ENCODE results near the gene ZGPAT. TPM values are rescaled to one million over a fixed set of nuclear protein-coding genes. Genes with fewer than 3 reads are reported as not detected.

Gene ZGPAT
- total and polyA plus RNA-seq, 2 of the 13 experiments (the other 11 are each of a cell fraction or from before 2014, with no cell fraction given): 23.0 to 41.9 TPM

DNA sequence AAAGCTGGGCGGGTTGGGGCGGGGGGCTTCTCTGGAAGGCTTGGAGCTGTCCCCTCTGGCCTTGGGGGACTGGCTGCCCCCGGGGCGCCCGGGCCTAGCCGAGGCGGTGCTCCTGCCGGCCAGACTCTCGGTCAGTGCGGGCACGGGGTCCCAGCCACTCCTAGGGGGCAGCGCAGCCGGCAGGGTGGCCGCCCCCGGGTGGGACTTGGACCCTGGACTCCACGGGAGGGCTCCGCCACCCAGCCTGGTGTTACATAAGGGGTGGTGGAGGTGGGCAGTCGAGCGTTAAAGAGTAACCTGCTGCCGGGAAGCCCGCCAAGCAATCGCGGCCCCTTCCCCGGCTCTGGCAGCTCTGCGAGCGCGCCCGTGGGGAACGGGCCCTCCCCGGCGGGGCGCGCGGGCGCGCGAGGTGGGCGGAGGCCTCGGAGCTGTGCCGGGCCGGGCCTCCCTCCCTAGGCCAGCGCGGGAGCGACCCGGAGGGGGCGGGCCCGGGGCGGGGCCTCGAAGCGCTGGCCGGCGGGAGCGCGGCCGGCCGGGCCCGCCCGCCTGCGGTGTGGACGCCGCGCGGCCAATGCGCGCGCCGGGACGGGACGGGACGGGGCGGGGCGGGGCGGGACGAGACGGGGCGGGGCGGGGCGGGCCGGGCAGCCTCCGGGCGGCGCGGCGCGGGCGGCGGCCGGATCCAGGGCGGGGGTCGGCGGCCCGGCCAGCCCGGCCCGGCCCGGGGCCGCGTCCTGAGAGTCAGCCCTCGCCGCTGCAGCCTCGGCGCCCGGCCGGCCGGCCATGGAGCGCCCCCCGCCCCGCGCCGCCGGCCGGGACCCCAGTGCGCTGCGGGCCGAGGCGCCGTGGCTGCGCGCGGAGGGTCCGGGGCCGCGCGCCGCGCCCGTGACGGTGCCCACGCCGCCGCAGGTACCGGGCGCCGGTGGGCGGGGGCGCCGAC is 31.6 kb downstream of the ZGPAT start, which contains the start of gene SLC2A4RG (continued):
- TF ChIP-seq, protein P1, sequence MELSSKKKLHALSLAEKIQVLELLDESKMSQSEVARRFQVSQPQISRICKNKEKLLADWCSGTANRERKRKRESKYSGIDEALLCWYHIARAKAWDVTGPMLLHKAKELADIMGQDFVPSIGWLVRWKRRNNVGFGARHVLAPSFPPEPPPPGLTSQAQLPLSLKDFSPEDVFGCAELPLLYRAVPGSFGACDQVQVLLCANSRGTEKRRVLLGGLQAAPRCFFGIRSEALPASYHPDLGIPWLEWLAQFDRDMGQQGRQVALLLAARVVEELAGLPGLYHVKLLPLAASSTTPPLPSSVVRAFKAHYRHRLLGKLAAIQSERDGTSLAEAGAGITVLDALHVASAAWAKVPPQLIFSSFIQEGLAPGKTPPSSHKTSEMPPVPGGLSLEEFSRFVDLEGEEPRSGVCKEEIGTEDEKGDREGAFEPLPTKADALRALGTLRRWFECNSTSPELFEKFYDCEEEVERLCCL (CRISPR knock-in tag; IDR thresholded peaks at IDR 0.05; ENCODE audit: borderline replicate concordance): no peak
- TF ChIP-seq SOX5 (CRISPR knock-in tag; IDR thresholded peaks at IDR 0.05; ENCODE audit: borderline replicate concordance): peak; percentile 54; the same call in 1 of the 2 replicates
- TF ChIP-seq ZNF557 (CRISPR knock-in tag; IDR thresholded peaks at IDR 0.05): peak; percentile 70; the same call in 1 of the 2 replicates
- TF ChIP-seq ZNF556 (CRISPR knock-in tag; IDR thresholded peaks at IDR 0.05; ENCODE audit: borderline replicate concordance): peak; percentile 72
- TF ChIP-seq GTF3A (CRISPR knock-in tag; conservative IDR thresholded peaks at IDR 0.05): no peak
- peak; percentile 55; the same call in 1 of the 2 replicates for TF ChIP-seq ZNF558 (CRISPR knock-in tag; IDR thresholded peaks at IDR 0.05; ENCODE audit: borderline replicate concordance)
- TF ChIP-seq, protein P2, sequence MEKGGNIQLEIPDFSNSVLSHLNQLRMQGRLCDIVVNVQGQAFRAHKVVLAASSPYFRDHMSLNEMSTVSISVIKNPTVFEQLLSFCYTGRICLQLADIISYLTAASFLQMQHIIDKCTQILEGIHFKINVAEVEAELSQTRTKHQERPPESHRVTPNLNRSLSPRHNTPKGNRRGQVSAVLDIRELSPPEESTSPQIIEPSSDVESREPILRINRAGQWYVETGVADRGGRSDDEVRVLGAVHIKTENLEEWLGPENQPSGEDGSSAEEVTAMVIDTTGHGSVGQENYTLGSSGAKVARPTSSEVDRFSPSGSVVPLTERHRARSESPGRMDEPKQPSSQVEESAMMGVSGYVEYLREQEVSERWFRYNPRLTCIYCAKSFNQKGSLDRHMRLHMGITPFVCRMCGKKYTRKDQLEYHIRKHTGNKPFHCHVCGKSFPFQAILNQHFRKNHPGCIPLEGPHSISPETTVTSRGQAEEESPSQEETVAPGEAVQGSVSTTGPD (CRISPR knock-in tag; IDR thresholded peaks at IDR 0.05): no peak
- TF ChIP-seq MYC (CRISPR knock-in tag; IDR thresholded peaks at IDR 0.05; ENCODE audit: borderline replicate concordance): peak; percentile 91
- TF ChIP-seq RFX1 (IDR thresholded peaks at IDR 0.05): no peak
- TF ChIP-seq REXO4 (CRISPR knock-in tag; IDR thresholded peaks at IDR 0.05; ENCODE audit: borderline replicate concordance): peak; percentile 84; the same call in 1 of the 2 replicates
